KOPT-K1 (cell line): ENCODE measurements around the gene KIF24.
"Not testable (repeated sequence)": the region's sequence is repeated elsewhere in the genome, so short reads cannot be mapped to it uniquely, and the experiment has no call there.

Experiments used
- H3K27ac ChIP-seq: fragments of 200-600 bp; sonication (generic); 2 replicates; pipeline ENCODE4 v1.5.1; 2016; ENCODE audit warnings: antibody characterized with exemption, mild to moderate bottlenecking, low read depth, low read length; ENCODE audit not compliant: poor library complexity, severe bottlenecking
- H3K36me3 ChIP-seq: fragments of 200-600 bp; sonication (generic); 2 replicates; pipeline ENCODE4 v1.5.1; 2017; ENCODE audit warnings: antibody characterized with exemption, mild to moderate bottlenecking, low read length, moderate library complexity; ENCODE audit not compliant: insufficient read depth
- H3K9me3 ChIP-seq: fragments of 200-600 bp; sonication (generic); 2 replicates; pipeline ENCODE4 v1.5.1; 2017; ENCODE audit warnings: antibody characterized with exemption, low read length, mild to moderate bottlenecking; ENCODE audit not compliant: insufficient read depth, poor library complexity, severe bottlenecking

KIF24 gene

DNA sequence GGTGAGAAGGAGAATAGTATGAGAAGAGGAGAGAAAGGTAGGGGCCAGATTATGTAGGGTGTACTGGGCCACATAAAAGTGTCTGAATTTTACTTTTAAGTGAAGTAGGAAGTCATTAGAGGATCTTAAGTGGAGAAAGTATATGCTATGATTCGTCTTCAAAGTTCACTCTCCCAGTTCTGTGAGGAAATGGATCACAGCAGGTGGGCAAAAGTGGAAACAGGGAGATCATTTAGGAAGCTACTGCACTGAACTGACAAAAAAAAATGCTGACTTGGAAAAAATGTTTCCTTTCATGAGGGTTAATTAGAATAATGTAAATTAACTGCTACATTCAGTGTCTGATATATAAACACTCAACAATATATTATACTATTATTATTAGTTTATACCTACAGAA, 2.4 kb downstream of the KIF24 start:
- H3K9me3 ChIP-seq = no peaks in the 10 kb centered on the region
- H3K27ac ChIP-seq = no peak overlapping the region
- H3K36me3 ChIP-seq = no peaks in the 10 kb centered on the region

DNA sequence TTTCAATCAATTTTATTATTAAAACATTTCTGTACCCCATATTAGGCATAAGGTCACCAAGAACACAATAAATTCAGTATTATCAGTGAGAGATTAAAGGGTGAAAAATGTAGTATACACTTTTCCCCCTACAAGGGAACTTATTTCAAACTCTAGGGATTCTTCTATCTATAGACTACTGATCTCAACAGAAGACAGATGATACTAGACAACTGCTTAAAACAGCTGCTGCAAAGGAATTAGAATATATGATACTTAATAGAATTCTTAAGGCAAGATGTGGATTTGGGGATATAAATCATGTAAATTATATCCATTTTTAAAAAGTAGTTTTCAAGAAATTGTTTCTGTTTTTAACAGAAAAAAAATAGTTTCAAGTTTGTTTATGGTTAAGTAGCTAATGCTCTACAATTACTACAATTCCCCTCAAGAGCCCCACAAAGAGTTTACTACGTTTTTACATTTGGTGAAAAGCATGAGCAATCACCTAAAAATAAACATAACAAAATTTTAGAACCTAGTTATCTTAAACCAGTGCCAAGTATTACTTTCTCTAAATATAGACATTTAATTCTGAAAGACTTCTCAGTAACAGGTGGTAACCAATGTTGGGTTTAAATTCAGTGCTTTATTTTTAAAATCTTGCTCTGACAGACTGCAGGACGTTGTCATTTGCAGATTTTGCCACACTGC, 6.0 kb downstream of the KIF24 start:
- Histone ChIP-seq H3K27ac (no peak overlapping the region), H3K9me3 (no peaks in the 10 kb centered on the region), H3K36me3 (peaks cover 11% of the 10 kb centered on the region; the same call in 1 of the 2 replicates)

DNA sequence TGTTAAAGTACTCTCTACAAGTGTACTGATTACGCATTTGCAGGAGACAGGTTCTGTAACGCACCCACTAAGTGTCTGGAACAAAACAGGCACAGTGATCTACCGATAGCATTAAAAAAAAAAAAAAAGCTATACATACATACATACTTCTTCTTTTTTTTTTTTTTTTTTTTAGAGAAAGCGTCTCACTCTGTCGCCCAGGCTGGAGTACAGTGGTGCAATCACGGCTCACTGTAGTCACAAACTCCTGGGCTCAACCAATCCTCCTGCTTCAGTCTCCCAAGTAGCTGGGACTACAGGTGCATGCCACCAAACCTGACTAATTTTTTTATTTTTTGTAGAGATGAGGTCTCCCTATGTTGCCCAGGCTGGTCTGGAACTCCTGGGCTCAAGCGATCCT, 7.6 kb downstream of the KIF24 start:
- Histone ChIP-seq H3K36me3 (peaks cover 11% of the 10 kb centered on the region; the same call in 1 of the 2 replicates), H3K9me3 (no peaks in the 10 kb centered on the region), H3K27ac (no peak overlapping the region)

DNA sequence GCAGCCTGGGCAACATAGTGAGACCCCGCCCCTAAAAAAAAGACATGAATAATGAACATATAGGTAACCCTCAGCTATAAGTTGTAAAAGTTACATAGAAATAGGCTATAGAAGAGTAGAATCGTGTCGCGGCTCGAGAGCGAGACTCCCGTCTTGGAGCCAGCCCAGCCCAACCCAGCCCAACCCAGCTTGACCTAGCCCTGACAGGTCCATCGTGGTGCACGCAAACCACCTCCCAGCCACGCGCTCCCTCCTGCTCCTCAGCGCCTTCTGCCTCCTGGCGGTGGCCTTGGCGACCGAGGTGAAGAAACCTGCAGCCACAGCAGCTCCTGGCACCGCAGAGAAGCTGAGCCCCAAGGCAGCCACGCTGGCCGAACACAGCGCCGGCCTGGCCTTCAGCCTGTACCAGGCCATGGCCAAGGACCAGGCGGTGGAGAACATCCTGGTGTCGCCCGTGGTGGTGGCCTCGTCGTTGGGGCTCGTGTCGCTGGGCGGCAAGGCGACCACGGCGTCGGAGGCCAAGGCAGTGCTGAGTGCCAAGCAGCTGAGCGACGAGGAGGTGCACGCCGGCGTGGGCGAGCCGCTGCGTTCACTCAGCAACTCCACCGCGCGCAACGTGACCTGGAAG, 10.8 kb downstream of the KIF24 start:
- Histone ChIP-seq H3K27ac (no peak overlapping the region), H3K36me3 (peaks cover 11% of the 10 kb centered on the region; the same call in 1 of the 2 replicates), H3K9me3 (no peaks in the 10 kb centered on the region)

DNA sequence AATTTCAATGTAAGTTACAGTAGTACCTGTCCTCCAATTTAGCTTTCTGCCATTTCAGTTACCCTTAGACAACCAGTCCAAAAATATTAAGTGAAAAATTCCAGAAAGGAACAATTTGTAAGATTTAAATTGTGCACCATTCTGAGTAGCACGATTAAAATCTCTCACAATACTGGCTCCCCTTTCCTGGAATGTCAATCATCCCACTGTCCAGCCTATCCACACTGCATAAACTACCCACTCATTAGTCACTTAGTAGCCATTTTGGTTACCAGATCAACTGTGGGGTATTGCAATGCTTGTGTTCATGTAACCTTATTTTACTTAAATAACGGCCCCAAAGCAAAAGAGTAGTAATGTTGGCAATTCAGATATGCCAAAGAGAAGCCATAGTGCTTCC, 11.6 kb downstream of the KIF24 start:
- Histone ChIP-seq H3K36me3 (peaks cover 11% of the 10 kb centered on the region; the same call in 1 of the 2 replicates), H3K27ac (no peak overlapping the region), H3K9me3 (no peaks in the 10 kb centered on the region)

DNA sequence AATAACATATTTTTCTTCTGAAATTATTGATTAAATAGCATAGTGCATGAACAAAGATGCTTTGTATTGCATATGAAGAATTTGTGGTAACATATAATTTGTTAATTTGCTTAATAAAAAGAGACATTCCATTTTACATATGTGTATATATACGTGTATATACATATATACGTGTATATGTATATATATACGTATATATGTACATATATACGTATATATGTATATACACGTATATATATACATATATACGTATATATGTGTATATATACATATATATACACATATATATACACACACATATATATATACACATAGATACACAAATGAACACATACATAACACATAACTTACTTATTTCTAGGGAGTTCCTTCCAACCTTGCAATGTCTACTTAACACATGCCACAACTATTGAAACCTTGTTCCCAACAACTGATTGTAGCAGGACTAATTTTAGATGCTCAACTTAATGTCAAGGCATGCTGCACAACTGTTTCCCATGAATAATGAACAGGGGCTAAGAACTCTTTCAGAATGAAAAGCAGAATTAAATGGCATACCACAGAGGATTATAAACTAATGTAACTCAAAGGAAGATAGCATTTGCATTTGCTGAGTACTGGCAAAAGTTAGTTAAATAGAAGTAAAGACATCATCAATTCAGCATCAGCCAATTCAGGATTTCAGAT, 17.4 kb downstream of the KIF24 start:
- Histone ChIP-seq H3K27ac (no peak overlapping the region), H3K9me3 (no peaks in the 10 kb centered on the region), H3K36me3 (peaks cover 13% of the 10 kb centered on the region)

DNA sequence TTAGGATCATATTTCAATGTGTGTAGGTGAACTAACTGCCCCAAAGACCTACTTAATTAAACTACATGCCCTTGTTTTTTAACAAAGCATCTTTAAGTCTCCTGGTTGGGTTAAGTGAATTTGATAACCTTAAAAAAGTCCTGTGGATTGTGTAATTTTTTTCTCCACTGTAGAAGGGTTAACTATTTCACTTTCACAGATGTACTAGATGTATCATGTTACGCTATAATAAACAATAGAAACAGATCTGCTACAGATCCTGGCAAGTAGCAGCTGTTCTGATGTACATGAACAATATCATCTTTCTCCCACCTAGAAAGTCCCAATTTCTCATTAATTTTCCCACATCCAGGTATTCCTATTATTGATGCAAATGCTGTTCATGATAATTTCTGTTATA, 18.9 kb downstream of the KIF24 start:
- H3K27ac ChIP-seq = no peak overlapping the region
- H3K9me3 ChIP-seq = no peaks in the 10 kb centered on the region
- peaks cover 21% of the 10 kb centered on the region for H3K36me3 ChIP-seq

DNA sequence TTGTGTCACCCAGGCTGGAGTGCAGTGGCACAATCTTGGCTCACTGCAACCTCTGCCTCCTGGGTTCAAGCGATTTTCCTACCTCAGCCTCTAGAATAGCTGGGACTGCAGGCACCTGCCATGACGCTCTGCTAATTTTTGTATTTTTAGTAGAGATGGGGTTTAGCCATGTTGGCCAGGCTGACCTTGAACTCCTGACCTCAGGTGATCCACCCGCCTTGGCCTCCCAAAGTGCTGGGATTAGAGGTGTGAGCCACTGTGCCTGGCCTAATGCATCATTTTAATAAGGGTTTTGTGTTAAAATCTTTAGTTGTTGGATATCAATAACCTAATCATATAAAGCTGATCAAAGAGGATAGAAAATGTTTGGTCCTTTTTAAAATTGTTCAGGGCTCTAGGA, 20.8 kb downstream of the KIF24 start:
- not testable (repeated sequence) for H3K27ac ChIP-seq, H3K9me3 ChIP-seq
- peaks cover 34% of the 10 kb centered on the region for H3K36me3 ChIP-seq

DNA sequence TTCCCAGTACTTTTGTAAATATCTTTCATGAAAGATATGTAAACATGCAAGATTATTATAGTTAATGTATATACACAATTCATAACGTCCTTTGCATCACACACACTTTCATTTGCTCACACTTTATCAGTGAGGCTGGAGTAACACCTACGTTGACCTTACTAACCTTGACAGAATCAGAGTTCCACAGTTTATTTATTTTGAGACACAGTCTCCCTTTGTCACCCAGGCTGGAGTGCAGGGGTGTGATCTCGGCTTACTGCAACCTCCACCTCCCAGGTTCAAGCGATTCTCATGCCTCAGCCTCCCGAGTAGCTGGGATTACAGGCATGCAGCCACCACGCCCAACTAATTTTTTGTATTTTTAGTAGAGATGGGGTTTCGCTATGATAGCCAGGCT, 28.0 kb downstream of the KIF24 start:
- not testable (repeated sequence) for H3K27ac ChIP-seq, H3K9me3 ChIP-seq
- peaks cover 18% of the 10 kb centered on the region for H3K36me3 ChIP-seq

DNA sequence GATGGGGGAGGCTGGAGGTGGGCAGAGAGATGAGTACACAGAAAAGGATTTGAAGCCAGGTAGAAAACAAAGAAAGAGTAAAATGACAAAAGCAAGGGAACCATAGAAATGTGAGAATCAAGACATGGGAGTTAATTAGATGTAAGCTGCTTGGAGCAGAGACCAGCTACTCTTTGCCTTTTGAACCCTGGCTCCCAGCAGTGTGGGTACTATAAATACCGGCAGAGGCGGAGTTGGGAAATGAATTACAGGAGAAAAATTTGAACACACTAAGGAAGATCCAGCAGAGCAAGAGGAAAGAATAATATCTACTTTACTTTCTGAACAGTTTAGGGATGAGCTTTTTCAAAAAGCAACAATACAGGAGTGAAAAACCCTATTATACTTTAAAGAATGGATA, 36.5 kb downstream of the KIF24 start:
- Histone ChIP-seq H3K27ac (no peak overlapping the region), H3K36me3 (peaks cover 37% of the 10 kb centered on the region; the same call in 1 of the 2 replicates), H3K9me3 (no peaks in the 10 kb centered on the region)

DNA sequence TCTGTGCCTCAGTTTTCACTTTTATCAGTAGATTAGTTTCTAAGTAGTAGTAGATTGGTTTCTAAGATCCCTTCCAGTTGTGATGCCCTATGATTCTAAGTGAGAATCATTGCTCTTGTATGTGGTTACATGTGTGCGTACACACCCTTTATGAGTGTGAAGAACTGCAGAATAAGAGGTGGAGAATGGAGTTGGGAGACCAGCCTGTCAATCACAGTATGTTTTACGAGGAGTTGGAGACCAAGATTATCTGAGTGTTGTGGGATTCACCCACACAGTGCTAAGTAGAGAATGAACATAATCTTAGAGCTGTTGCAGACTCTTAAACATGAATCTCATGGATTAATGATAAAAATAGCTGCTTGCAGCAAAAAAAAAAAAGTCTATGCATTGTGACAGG, 37.6 kb downstream of the KIF24 start:
- Histone ChIP-seq H3K27ac (no peak overlapping the region), H3K9me3 (no peaks in the 10 kb centered on the region), H3K36me3 (peaks cover 46% of the 10 kb centered on the region)

DNA sequence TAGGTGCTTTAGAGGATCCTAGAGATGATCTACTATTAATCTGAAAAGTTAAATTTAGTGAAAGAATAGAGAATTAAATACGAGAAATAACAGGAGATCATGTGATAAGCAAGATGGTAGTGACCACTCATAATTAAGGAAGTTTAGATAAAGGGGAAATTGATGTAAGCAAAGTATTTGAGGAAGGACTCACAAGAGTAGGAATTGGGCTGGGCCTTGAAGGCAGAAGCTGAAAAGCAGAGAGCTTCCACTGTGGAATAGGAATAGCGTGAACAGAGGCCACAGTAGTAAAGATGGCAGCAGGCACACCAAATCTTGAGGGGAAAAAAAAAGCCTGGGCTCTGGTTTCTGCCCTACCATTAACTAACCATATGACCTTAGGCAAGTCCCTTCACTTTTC, 38.0 kb downstream of the KIF24 start:
- no peaks in the 10 kb centered on the region for H3K9me3 ChIP-seq
- peaks cover 50% of the 10 kb centered on the region for H3K36me3 ChIP-seq
- H3K27ac ChIP-seq = no peak overlapping the region

DNA sequence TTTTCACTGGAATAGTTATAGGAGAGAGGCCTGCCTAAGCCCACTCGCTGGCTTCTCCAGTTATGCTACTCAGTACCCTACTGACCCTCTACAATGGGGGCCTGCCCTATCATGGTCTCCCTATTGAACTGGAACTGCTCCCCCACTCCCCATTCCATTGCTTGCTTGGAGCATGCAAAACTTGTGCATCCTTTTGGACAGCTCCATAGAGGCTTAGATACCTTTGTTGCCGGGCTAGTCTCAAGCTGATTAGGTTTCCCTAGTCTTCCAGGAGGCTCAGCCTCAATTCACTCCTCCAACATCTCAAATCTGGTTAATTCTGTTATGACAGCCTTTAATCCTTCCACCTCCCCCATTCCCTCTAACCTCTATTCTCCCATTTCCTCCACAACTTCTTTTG, 39.9 kb downstream of the KIF24 start:
- no peaks in the 10 kb centered on the region for H3K9me3 ChIP-seq
- no peak overlapping the region for H3K27ac ChIP-seq
- peaks cover 56% of the 10 kb centered on the region for H3K36me3 ChIP-seq

DNA sequence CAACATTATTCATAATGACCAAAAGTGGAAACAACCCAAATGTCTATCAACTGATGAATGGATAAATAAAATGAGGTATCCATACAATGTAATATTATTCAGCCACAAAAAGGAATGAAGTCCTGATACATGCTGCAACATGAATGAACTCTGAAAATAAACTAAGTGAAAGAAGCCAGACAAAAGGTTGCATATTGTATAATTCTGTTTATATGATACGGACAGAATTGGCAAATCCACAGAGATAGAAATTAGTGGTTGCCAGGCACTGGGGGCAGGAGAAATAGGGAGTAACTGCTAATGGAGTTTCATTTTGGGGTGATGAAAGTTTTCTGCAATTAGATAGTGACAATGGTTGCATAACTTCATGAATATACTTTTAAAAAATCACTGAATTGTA, 47.0 kb downstream of the KIF24 start:
- Histone ChIP-seq H3K9me3 (no peaks in the 10 kb centered on the region), H3K36me3 (peaks cover 51% of the 10 kb centered on the region), H3K27ac (no peak overlapping the region)

DNA sequence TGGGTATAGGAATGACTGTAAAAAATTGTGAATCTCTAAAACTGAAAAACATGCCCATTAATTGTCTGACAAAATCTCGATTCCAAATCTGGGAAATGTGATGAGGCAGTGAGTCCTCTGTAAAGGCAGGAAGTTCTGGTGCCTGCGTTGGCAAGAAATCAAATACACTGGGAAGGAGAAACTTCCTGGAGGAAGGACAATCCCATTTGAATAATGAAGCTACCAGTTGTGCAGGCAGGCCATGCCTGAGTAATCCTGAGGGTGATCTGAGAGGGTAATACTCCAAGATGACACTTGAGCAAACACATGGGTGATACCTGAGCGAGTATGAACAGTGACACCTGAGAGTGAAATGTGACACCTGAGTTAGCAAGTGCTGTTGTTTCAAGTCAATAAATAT, 49.7 kb downstream of the KIF24 start:
- Histone ChIP-seq H3K9me3 (no peaks in the 10 kb centered on the region), H3K36me3 (peaks cover 31% of the 10 kb centered on the region), H3K27ac (no peak overlapping the region)
